Gastrocnemius medialis (tissue), 4 donors: ENCODE data around the gene INPP5A.

Experiments
- CTCF ChIP-seq, 5 experiments: fragments of 450-650 bp in 3 of 5; fragments of 200-600 bp in 2 of 5; sonication (generic) in 2 of 5; IDR thresholded peaks in 4 of 5; conservative IDR thresholded peaks in 1 of 5; 1 replicate in 4 of 5; 2 replicates in 1 of 5; pipeline ENCODE4 v1.5.1; 2016 to 2019; ENCODE audit warnings: antibody characterized with exemption in 5 of 5, mild to moderate bottlenecking in 3 of 5, moderate library complexity in 3 of 5
- POLR2A ChIP-seq, 2 donors: fragments of 450-650 bp; IDR thresholded peaks; one replicate each; pipeline ENCODE4 v1.6.1; 2017; ENCODE audit warnings: antibody characterized with exemption in 2 of 2, mild to moderate bottlenecking in 2 of 2, moderate library complexity in 2 of 2

GRCh38 chr10:132645630-132646442 lies 108.2 kb downstream of the INPP5A start:
- no peak for TF ChIP-seq POLR2A (IDR thresholded peaks at IDR 0.05)
- no peak for TF ChIP-seq CTCF (IDR thresholded peaks at IDR 0.05 in 4 of 5, conservative IDR thresholded peaks at IDR 0.05 in 1 of 5)
